HepG2 (cell line): ENCODE data around the gene ZBTB22. TPM values are rescaled to one million over a fixed set of nuclear protein-coding genes. Genes with fewer than 3 reads are reported as not detected.

Experiments used
- ATAC-seq: fragments of 200-7000 bp; cut with Tn5 transposase; 3 replicates; pipeline ENCODE4 v1.9.1; 2020; ENCODE audit warnings: mild to moderate bottlenecking, moderate library complexity
- BruUV-seq: library from RNA; stranded (reverse); fragments of 400-500 nt; replicated peaks from 2 replicates; lab custom pipeline; 2021; lab: Mats Ljungman, UMichigan
- CTCF ChIA-PET: fragments of 300-600 bp; formaldehyde crosslinking; extraction: SDS; loops from one replicate; lab custom pipeline; 2021; ENCODE audit warnings: low total read pairs, inconsistent platforms, low intra/inter-chr PET ratio; lab: Yijun Ruan, JAX
- POLR2A ChIA-PET: fragments of 350-600 bp; sonication (Branson Sonifier 250); formaldehyde crosslinking; loops from one replicate; lab custom pipeline; 2020; ENCODE audit warnings: antibody characterized with exemption, inconsistent platforms; lab: Yijun Ruan, JAX
- DNase-seq: peaks from one replicate; pipeline ENCODE4 v3.0.0-alpha.2; 2015; ENCODE audit warnings: low spot score
- FAIRE-seq: peaks from 3 replicates; lab custom pipeline; 2011; peaks lifted over from hg19 to GRCh38; lab: Jason Lieb, UNC
- H2AFZ ChIP-seq: one replicate; pipeline ENCODE4 v1.6.1; 2011; ENCODE audit warnings: low read length, inconsistent platforms
- H3K27ac ChIP-seq: fragments of 300-600 bp; 3 replicates; pipeline ENCODE4 v1.8.0; 2011; ENCODE audit warnings: mixed run types, mild to moderate bottlenecking, mixed read lengths, low read length, inconsistent platforms; ENCODE audit not compliant: insufficient read depth; ENCODE audit errors: extremely low read length
- H3K27me3 ChIP-seq, 2 experiments: fragments of 200-600 bp in 1 of 2; 2 replicates in 1 of 2; 3 replicates in 1 of 2; pipeline versions ENCODE4 v1.6.0 to v1.8.0; 2011; ENCODE audit warnings: low read length in 2 of 2, mild to moderate bottlenecking in 2 of 2, moderate library complexity in 2 of 2, inconsistent platforms in 1 of 2; ENCODE audit not compliant: insufficient read depth in 2 of 2, control insufficient read depth in 1 of 2
- H3K36me3 ChIP-seq, 2 experiments: fragments of 200-600 bp in 1 of 2; replicated peaks in 1 of 2; 2 replicates in 1 of 2; 3 replicates in 1 of 2; pipeline versions ENCODE4 v1.5.1 to v1.8.0; 2011; ENCODE audit warnings: low read length in 2 of 2, inconsistent platforms in 1 of 2; ENCODE audit not compliant: insufficient read depth in 2 of 2, control insufficient read depth in 1 of 2
- H3K4me1 ChIP-seq: 2 replicates; pipeline ENCODE4 v1.5.1; 2012; ENCODE audit warnings: low read length, inconsistent platforms; ENCODE audit not compliant: insufficient read depth
- H3K4me2 ChIP-seq: 2 replicates; pipeline ENCODE4 v1.6.0; 2011; ENCODE audit warnings: low read depth, low read length, inconsistent platforms
- H3K4me3 ChIP-seq, 3 experiments: fragments of 200-600 bp in 1 of 3; sonication (generic), shearing (Covaris generic) in 1 of 3; replicated peaks in 1 of 3; 2 replicates each; pipeline ENCODE4 v1.5.1; 2011 to 2016; ENCODE audit warnings: low read length in 3 of 3, inconsistent platforms in 2 of 3, low read depth in 2 of 3, mild to moderate bottlenecking in 2 of 3, control low read depth in 1 of 3, mixed read lengths in 1 of 3; ENCODE audit not compliant: insufficient read depth in 1 of 3
- H3K79me2 ChIP-seq: one replicate; pipeline ENCODE4 v1.6.1; 2011; ENCODE audit warnings: low read length, inconsistent platforms; ENCODE audit not compliant: insufficient read depth
- H3K9ac ChIP-seq: 2 replicates; pipeline ENCODE4 v1.6.0; 2011; ENCODE audit warnings: mild to moderate bottlenecking, low read depth, low read length, inconsistent platforms; ENCODE audit not compliant: insufficient read depth
- H3K9me3 ChIP-seq: 2 replicates; pipeline ENCODE4 v1.5.1; 2012; ENCODE audit warnings: mild to moderate bottlenecking, low read length
- H4K20me1 ChIP-seq: 2 replicates; pipeline ENCODE4 v1.6.0; 2011; ENCODE audit warnings: inconsistent platforms, mild to moderate bottlenecking, low read length, moderate library complexity; ENCODE audit not compliant: insufficient read depth
- AGO2 ChIP-seq: fragments of 200-400 bp; formaldehyde crosslinking; optimal IDR thresholded peaks from 2 replicates; pipeline ENCODE3; 2017; ENCODE audit warnings: mild to moderate bottlenecking, low read depth, low read length, moderate library complexity
- E2F2 ChIP-seq: sonication (generic); formaldehyde crosslinking; IDR thresholded peaks from 2 replicates; pipeline ENCODE4 v1.4.0; 2020; ENCODE audit warnings: missing genetic modification reagents, borderline replicate concordance
- POLR2A ChIP-seq, 2 experiments: IDR thresholded peaks; 2 replicates each; pipeline ENCODE4 v1.6.1; 2011; ENCODE audit warnings: low read depth in 2 of 2, low read length in 2 of 2, mild to moderate bottlenecking in 1 of 2, moderate library complexity in 1 of 2; ENCODE audit not compliant: insufficient read depth in 1 of 2
- POLR2AphosphoS2 ChIP-seq: IDR thresholded peaks from 2 replicates; pipeline ENCODE4 v1.6.1; 2011; ENCODE audit warnings: low read depth, low read length, improper control_type of control experiment
- RBFOX2 ChIP-seq: fragments of 200-400 bp; formaldehyde crosslinking; IDR thresholded peaks from 2 replicates; pipeline ENCODE4 v1.6.1; 2017; ENCODE audit warnings: low read depth, mild to moderate bottlenecking, low read length
- ZC3H13 ChIP-seq: sonication (generic); formaldehyde crosslinking; IDR thresholded peaks from 2 replicates; pipeline ENCODE4 v1.8.1; 2023; ENCODE audit warnings: mild to moderate bottlenecking, missing genetic modification reagents, moderate library complexity
- WGBS: methylation state at CpG from one replicate; pipeline ENCODE4 v1.1.6; 2017; ENCODE audit warnings: low lambda C conversion rate; 5-methylcytosine and 5-hydroxymethylcytosine counted together
- in situ Hi-C: cut with HindIII; loops from 2 replicates; pipeline ENCODE4 v1.10.0; 2017; ENCODE audit warnings: low pct_unique_long_range_greater_than_20kb; ENCODE audit not compliant: extremely low pct_ligation_motif_present
- intact Hi-C: fragments of 100-400 bp; cut with micrococcal nuclease; formaldehyde crosslinking; loops from one replicate; pipeline ENCODE4 v1.10.0; 2022; ENCODE audit not compliant: unreplicated experiment
- polyA plus RNA-seq, 8 experiments: library from polyadenylated mRNA; depleted of rRNA in 3 of 8; stranded (reverse) in 7 of 8; unstranded in 1 of 8; fragments of >200 nt; fragmentation: Illumina TruSeq in 4 of 8; extraction: Trizol in 4 of 8; gene quantifications; 2 replicates each; pipeline versions ENCODE4 v1.2.1 to v1.2.3, GENCODE V29; 2011 to 2016; ENCODE audit warnings: low read depth in 4 of 8, missing spikeins in 1 of 8, mixed read lengths in 1 of 8; ENCODE audit not compliant: insufficient read depth in 1 of 8
- total RNA-seq, 5 experiments: library from RNA; depleted of rRNA; stranded (reverse); fragments of >200 nt; fragmentation: Illumina TruSeq; extraction: Trizol; gene quantifications; 2 replicates each; pipeline ENCODE4 v1.2.3, GENCODE V29; 2016; ENCODE audit warnings: low read depth in 1 of 5

ZBTB22 gene
- total and polyA plus RNA-seq, 2 of the 13 experiments (the other 11 are each of a cell fraction or from before 2014, with no cell fraction given), result 8.0 to 10.6 TPM

- 95% methylated on average over 8 of the region's 8 CpGs for WGBS
- in situ Hi-C loops, result no loop called here
- Histone ChIP-seq H3K79me2 (peaks cover 10% of the 10 kb centered on the region), H3K27me3 (no peaks in the 10 kb centered on the region)
- TF ChIP-seq POLR2A (IDR thresholded peaks at IDR 0.05; ENCODE audit: insufficient read depth in 1 of 2, low read depth in 2 of 2, low read length in 2 of 2) (no peak), E2F2 (no peak), ZC3H13 (CRISPR knock-in tag) (0 out of 2 replicates have a peak, but pooled peaks have one; percentile 29)
- TF ChIP-seq, all 625 proteins: peak for 1
- H4K20me1 ChIP-seq, result no peaks in the 10 kb centered on the region
- H3K4me3 ChIP-seq, result no peak overlapping the region
- no peak for ATAC-seq
- no TSS peak for BruUV-seq
- intact Hi-C loops, result no loop called here
- H3K4me1 ChIP-seq, result peaks cover 12% of the 10 kb centered on the region
- H3K4me2 ChIP-seq, result no peak overlapping the region
- H3K9ac ChIP-seq, result no peak overlapping the region
- H3K36me3 ChIP-seq, result peaks cover 9 to 22% of the 10 kb centered on the region in 2 experiments; a peak in 3 of 5 replicates
- no peak for DNase-seq
- FAIRE-seq, result no peak
- H2AFZ ChIP-seq, result no peak overlapping the region
- no peak overlapping the region for H3K27ac ChIP-seq
- POLR2A ChIA-PET, result no interaction called here
- CTCF ChIA-PET, result no interaction called here
- no peaks in the 10 kb centered on the region for H3K9me3 ChIP-seq
These were observed 12.5 kb downstream of the ZBTB22 start for GRCh38 chr6:33305052-33305451.

- Histone ChIP-seq H3K79me2 (peaks cover 10% of the 10 kb centered on the region), H3K4me1 (peaks cover 12% of the 10 kb centered on the region), H3K9me3 (no peaks in the 10 kb centered on the region), H3K36me3 (peaks cover 9 to 22% of the 10 kb centered on the region in 2 experiments; a peak in 3 of 5 replicates), H4K20me1 (no peaks in the 10 kb centered on the region), H2AFZ (no peak overlapping the region), H3K9ac (no peak overlapping the region), H3K4me3 (no peak overlapping the region), H3K4me2 (no peak overlapping the region), H3K27me3 (no peaks in the 10 kb centered on the region; a peak in 1 of 5 replicates), H3K27ac (no peak overlapping the region)
- no TSS peak for BruUV-seq
- in situ Hi-C loops (no loop called here), intact Hi-C loops (no loop called here)
- ChIA-PET POLR2A (interaction anchor here (0.6 kb wide), 1 partner anchor 79 kb away, joined by 4 read pairs; no protein-coding TSS in a partner anchor), CTCF (no interaction called here)
- no peak for ATAC-seq
- 95% methylated on average over 16 of the region's 16 CpGs for WGBS
- no peak for DNase-seq
- no peak for TF ChIP-seq POLR2AphosphoS2
- TF ChIP-seq AGO2, result peak; percentile 81
- peak; percentile 60; the same call in 1 of the 2 replicates for TF ChIP-seq RBFOX2
- TF ChIP-seq ZC3H13 (CRISPR knock-in tag), result 0 out of 2 replicates have a peak, but pooled peaks have one; percentile 77
- TF ChIP-seq, all 625 proteins: peak for 3
- FAIRE-seq, result no peak
These were observed 13.3 kb downstream of the ZBTB22 start for GRCh38 chr6:33304216-33304615.
